Measurements from ENCODE around the gene LAG3.

LAG3 gene

GRCh38 chr12:6791931-6792520 is 19.7 kb downstream of the LAG3 start:
- Histone ChIP-seq H3K27ac (peak overlapping the region in 1 of 2 donors; percentile 43), H3K4me3 (peak overlapping the region; percentile 25)
- TF ChIP-seq CTCF (IDR thresholded peaks at IDR 0.05) = no peak
- no peak for DNase-seq (ENCODE audit: low spot score)

GRCh38 chr12:6792522-6793201 is 20.3 kb downstream of the LAG3 start:
- no peak for TF ChIP-seq CTCF (IDR thresholded peaks at IDR 0.05)
- no peak for DNase-seq (ENCODE audit: low spot score)
- Histone ChIP-seq H3K27ac (peak overlapping the region in 1 of 2 donors; percentile 43), H3K4me3 (no peak overlapping the region)

GRCh38 chr12:6795088-6795487 is 22.8 kb downstream of the LAG3 start:
- Histone ChIP-seq H3K27ac (no peak overlapping the region), H3K4me3 (no peak overlapping the region)
- DNase-seq (ENCODE audit: low spot score) = no peak
- no peak for TF ChIP-seq CTCF (IDR thresholded peaks at IDR 0.05)

- DNase-seq (ENCODE audit: low spot score) = no peak
- Histone ChIP-seq H3K4me3 (no peak overlapping the region), H3K27ac (no peak overlapping the region)
- no peak for TF ChIP-seq CTCF (IDR thresholded peaks at IDR 0.05)
These were observed 24.3 kb downstream of the LAG3 start for GRCh38 chr12:6796576-6796975.

- TF ChIP-seq CTCF (IDR thresholded peaks at IDR 0.05) = no peak
- no peak for DNase-seq (ENCODE audit: low spot score)
- H3K4me3 ChIP-seq = no peak overlapping the region
- no peak overlapping the region for H3K27ac ChIP-seq
These were observed 26.8 kb downstream of the LAG3 start for GRCh38 chr12:6799147-6799546.

GRCh38 chr12:6807170-6807569 is 34.9 kb downstream of the LAG3 start:
- H3K27ac ChIP-seq = no peak overlapping the region
- DNase-seq (ENCODE audit: low spot score) = no peak

More at GRCh38 chr12:6807170-6807569, 34.9 kb downstream of the LAG3 start:
- H3K4me3 ChIP-seq = no peak overlapping the region
- TF ChIP-seq CTCF (IDR thresholded peaks at IDR 0.05) = no peak
